Fibroblast of upper back skin (primary cell): Measurements from ENCODE around the gene LINC01488.

Experiments
- DNase-seq: peaks from one replicate; pipeline ENCODE4 v3.0.0-alpha.2; 2013

LINC01488 gene

GRCh38 chr11:69446108-69446507 is 35.4 kb upstream of the LINC01488 start:
- DNase-seq = no peak

DNA sequence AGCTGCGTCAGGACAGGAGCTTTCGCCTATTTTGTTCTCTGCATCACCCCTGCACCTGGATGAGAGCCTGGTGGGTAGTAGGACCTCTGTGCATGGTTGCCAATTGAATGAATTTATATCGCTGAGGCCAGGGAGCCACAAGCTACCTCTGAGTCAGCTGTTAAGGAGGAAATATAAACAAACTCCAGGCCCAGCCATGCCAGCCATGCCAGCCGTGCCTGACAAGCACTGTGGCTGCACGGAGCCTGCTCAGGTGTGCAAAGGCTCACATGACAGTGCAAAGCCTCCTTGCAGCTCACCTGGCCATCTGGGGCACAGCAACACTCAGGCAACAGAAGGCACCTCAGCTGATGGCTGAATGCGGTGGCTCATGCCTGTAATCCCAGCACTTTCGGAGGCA is 33.7 kb upstream of the LINC01488 start:
- no peak for DNase-seq

DNA sequence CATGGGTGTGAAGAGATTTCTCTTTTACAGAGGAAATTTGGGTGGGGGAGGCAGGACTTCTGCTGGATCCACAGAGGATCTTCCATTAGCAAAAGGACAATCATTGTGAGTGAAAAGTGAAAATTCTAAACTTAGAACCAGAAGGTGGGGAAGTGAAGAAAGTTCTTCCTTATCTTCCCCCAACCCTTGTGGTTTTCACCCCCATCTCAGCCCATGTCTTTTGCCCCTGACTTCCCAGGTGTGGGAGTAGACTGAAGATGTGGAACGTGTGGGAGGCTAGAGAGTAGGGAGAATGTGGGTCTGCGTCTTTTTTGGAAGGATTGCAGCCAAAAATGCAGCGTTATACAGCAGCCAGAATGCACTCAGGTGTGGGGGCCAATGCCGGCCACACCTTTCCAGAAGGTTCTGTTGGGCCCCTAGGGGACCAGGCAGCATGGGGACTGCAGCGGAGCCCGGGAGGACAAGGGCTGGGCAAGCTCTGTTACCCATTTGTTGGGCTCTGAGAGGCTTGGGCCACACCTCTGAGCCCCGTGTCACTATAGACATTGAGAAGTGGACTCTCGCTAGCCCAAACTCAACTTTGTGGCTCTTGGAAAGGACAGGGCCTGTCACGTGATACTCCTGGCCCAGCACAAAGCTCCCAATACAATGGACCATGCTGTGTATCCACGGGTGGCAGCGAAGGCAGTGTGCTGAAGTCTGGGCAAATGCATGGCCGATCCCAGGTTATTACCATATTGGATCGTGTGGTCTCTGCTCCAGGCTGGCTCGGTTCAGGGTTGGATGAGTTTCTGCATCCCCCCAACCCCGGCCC is 32.8 kb upstream of the LINC01488 start:
- DNase-seq = no peak

DNA sequence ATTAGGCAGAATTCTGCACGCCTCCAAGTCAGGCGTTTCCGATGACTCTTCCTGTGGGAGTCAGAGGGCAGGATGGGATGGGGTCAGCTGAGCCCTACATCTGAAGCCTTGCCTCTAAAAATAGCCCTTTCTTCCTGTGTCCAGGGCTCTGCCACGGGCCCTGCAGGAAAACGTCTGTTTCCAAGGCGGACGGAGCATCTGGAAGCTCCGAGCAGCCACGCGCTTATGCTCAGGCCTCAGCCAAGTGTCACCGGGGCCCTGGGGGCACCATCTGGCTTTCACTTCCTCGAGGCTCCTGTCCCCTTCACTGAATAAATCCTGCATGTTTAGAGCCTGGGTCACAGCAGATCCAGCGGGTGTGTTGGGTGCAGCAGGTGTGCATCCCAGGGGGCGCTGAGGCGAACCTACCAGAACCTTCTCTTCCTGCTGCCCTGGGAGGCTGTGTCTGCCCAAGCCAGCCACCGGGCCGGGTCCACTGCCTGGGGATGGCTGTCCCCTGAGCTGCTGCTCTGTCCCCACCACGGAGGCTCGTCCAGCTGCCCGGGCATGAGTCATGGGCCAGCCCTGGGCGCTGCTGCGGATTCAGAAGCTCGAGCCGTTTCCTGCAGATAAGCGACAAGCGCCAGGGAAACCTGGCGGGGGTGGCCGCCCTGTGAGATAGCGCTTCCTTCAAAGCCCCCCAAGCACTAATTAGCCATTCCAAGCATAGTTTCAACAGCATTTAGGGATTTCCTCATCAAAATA is 32.0 kb upstream of the LINC01488 start:
- DNase-seq = no peak

GRCh38 chr11:69450064-69450856 is 31.2 kb upstream of the LINC01488 start:
- no peak for DNase-seq

DNA sequence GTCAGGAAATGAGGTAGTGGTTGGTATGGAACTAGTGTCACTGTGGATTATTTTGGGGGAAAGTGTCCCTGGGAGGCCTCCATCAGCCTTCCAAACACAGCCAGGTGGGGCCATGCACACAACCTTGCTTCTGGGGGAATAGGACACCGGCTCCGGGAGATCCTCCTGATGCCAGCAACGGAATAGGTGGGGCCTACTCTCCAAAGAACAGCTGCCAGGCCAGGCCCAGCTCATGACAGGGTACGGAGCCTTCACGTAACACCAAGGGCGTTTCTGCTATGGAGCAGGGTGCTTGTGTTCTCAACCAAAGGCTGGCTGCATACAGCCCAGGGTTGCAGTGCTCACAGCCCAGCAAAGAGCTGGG is 30.6 kb upstream of the LINC01488 start:
- DNase-seq = no peak

- no peak for DNase-seq
Observed at GRCh38 chr11:69451289-69451688, 30.2 kb upstream of the LINC01488 start.

DNA sequence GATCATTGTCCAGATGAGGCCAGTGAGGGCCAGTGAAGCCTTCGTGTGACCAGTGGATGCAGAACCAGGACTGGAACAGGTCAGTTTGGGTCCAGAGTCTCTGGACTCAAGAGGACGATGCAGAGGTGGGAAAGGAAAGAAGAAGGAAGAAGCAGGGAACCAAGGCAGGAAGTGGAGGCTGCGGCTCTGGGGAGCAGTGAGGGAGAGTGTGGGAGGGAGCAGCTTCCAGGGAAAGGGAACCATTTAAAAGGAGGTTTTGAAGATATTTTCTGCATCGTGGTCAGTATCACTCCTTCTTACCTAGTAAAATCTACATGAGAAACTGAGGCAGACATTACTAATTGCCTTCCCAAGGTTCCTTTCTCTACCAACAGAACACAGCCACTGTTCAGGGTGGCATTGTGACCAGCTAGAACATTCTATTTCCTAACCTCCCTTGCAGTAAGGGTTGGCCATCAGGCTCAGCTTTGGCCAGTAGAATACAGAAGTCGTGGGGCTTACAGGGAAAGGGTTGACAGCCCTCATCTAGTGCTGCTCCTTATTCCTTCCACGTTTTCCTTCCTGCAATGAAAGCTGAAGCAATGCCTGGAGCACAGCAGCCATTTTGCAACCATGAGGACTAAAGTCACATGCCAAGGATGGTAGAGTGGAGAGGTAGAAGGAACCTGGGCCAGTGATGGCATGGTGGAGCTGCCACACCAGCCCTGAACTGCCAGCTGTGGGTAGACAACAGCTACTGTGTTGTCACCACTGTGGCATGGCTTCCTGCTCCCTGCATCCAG is 29.1 kb upstream of the LINC01488 start:
- DNase-seq = no peak

GRCh38 chr11:69453151-69453550 is 28.3 kb upstream of the LINC01488 start:
- no peak for DNase-seq

DNA sequence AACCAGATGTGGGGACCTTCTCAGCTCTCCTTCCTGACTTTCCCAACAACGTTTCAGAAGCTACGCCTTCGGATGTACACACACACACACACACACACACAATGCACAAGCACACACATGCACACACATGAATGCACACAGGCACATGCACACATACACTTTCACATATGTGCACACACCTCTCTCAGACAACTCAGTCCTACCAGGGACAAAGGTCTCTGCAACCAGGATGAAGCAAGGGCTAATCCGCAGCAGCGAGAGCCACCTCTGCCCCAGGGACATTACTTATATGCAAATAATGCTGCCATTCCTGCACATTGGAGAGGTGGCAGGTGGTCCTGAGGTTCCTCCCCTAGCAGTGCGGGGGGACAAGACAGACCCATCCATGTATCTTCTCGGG is 27.4 kb upstream of the LINC01488 start:
- DNase-seq = no peak

GRCh38 chr11:69455969-69456368 is 25.5 kb upstream of the LINC01488 start:
- no peak for DNase-seq

DNA sequence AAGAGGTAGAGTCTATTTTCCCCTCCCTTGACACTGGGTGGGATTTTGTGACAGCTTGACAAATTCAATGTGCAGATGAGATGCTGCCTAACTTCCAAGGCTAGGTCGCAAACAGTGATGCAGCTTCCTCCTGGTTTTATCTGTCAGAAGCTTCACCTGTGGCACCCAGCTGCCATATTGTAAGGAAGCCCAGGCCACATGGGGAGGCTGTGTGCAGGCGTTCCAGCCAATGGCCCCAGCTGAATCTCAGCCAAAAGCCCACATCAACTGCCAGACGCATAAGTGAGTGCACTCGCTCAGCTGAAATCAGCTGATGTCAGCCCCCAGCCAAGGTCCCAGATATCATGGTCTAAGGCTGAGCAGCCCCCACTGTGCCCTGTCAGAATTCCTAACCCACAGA is 24.8 kb upstream of the LINC01488 start:
- no peak for DNase-seq

GRCh38 chr11:69459848-69460539 is 21.5 kb upstream of the LINC01488 start:
- DNase-seq = no peak

GRCh38 chr11:69460540-69461257 is 20.8 kb upstream of the LINC01488 start:
- DNase-seq = peak; percentile 82

- no peak for DNase-seq
Observed at GRCh38 chr11:69461272-69461962, 20.0 kb upstream of the LINC01488 start.

GRCh38 chr11:69462106-69462951 is 19.1 kb upstream of the LINC01488 start:
- DNase-seq = no peak

DNA sequence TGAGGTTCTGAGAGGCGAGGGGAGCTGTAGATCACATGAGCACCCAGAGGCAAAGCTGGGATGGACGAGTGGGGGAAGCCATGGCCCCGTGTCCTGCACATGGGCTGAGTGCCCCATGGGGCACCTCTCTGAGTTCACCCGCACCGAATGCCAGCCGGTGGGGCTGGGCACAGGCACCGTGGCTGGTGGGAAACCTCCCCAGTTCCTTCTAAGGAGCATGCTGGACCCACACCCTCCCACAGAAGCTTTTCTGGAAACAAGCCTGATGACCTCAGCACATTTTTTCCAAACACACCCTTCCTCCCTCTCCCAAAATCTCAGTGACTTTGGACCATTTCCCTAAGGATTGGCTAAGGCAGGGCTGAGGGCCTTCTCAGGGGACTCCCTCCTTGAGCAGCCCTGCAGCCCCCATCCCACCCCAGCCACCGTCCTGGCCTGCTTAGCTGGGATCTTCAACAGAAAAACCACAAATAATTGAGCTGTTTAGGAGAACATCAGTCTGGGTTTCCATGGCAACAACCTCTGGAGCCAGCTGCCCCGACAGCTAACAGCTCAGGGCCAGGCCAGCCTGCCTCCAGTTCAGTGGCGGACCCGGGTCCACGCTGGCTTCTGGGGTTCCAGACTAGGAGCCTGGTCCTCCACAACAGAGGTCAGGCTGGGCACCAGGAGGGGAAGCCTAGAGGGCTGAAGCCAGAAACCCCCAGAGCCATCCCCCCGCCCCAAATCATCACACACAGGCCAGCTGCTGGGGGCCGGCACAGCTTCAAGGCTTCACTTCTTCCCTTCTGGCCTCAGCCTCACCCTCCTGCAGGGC is 18.1 kb upstream of the LINC01488 start:
- DNase-seq = peak; percentile 80

DNA sequence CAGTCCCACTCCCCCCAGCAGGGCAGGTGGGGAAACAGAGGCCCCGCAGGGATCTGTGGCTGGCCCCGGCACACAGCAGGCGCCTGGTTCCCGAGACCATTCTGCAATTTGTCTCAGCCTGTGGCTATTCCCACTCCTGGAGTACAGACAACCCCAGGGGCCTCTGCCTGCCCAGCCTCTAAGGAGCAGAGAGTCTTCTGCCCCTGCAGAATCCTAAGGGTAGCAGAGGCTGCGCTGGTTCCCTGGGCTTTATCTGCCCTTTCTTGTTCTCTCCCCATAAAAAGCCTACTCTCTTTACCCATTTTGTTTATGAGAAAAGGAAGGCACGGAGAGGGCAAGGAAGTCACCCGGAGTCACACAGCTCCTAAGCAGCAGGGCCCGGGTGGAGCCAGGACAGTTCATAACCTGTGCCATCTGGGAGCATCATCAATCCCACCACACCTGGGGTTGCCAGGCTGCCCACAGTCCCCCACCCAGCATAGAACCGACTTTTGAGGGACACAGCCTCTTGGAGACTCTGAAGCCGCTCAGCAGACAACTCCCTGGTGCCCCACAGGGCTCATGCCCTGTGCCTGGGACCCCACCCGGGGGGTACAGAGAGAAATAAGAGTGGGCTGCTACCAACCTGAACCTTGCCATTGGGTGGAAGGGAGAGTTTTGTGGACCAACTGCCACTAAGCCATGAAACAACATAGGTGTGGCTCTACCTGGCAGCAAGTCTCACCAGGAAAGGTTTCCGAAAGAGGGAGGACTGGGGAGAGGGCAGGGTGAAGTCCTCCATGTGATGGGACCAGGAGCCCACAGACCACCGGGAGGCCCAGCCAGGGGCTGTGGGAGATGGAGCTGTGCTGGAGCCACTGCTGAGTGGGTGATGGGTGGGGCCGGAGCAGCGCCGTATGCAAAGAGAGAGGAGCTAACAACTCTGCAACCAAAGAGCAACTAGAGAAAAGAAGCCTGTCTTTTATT is 17.2 kb upstream of the LINC01488 start:
- DNase-seq = no peak
